Measurements from ENCODE around the gene ANKH. TPM values are rescaled to one million over a fixed set of nuclear protein-coding genes. Genes with fewer than 3 reads are reported as not detected.

The ANKH gene
- total RNA-seq, 4 donors from 2014 or later = 33.4 to 49.4 (median 38.0) TPM

- intact Hi-C loops (cut with DNase I) = no loop called here
- no peak for DNase-seq (ENCODE audit: extremely low spot score)
These were observed 103.7 kb downstream of the ANKH start for GRCh38 chr5:14767735-14768507.

GRCh38 chr5:14767053-14767452, 104.5 kb downstream of the ANKH start:
- Histone ChIP-seq H3K27me3 (no peaks in the 10 kb centered on the region), H3K27ac (replicated peaks in 1 of 4) (no peak overlapping the region), H3K9me3 (no peaks in the 10 kb centered on the region), H3K4me1 (peaks cover 0 to 7% (median 3%) of the 10 kb centered on the region in 4 donors), H3K4me3 (no peak overlapping the region), H3K36me3 (peaks cover 0 to 9% (median 3%) of the 10 kb centered on the region in 4 donors)
- DNase-seq (ENCODE audit: extremely low spot score) = no peak
- TF ChIP-seq CTCF (IDR thresholded peaks at IDR 0.05) = no peak
- TF ChIP-seq POLR2AphosphoS5 (IDR thresholded peaks at IDR 0.05) = no peak
- no peak for TF ChIP-seq EP300 (IDR thresholded peaks at IDR 0.05)
- TF ChIP-seq POLR2A (IDR thresholded peaks at IDR 0.05; ENCODE audit: low read depth) = no peak
- 87% methylated on average over 5 of the region's 5 CpGs for WGBS
- intact Hi-C loops (cut with DNase I) = no loop called here

More at GRCh38 chr5:14767735-14768507, 103.7 kb downstream of the ANKH start:
- Histone ChIP-seq H3K4me3 (no peak overlapping the region), H3K9me3 (no peaks in the 10 kb centered on the region), H3K27ac (replicated peaks in 1 of 4) (no peak overlapping the region), H3K4me1 (peaks cover 0 to 7% (median 2%) of the 10 kb centered on the region in 4 donors), H3K36me3 (peaks cover 0 to 9% (median 3%) of the 10 kb centered on the region in 4 donors), H3K27me3 (no peaks in the 10 kb centered on the region)
- 83% methylated on average over 8 of the region's 8 CpGs for WGBS
- TF ChIP-seq POLR2A (IDR thresholded peaks at IDR 0.05; ENCODE audit: low read depth) = no peak
- TF ChIP-seq CTCF (IDR thresholded peaks at IDR 0.05) = no peak
- TF ChIP-seq POLR2AphosphoS5 (IDR thresholded peaks at IDR 0.05) = no peak
- TF ChIP-seq EP300 (IDR thresholded peaks at IDR 0.05) = no peak

GRCh38 chr5:14766584-14766983, 105.0 kb downstream of the ANKH start:
- no peaks in the 10 kb centered on the region for H3K27me3 ChIP-seq
- peaks cover 0 to 9% (median 3%) of the 10 kb centered on the region in 4 donors for H3K36me3 ChIP-seq
- H3K27ac ChIP-seq (replicated peaks in 1 of 4) = no peak overlapping the region
- TF ChIP-seq EP300 (IDR thresholded peaks at IDR 0.05) = no peak
- TF ChIP-seq CTCF (IDR thresholded peaks at IDR 0.05) = no peak
- no peak for TF ChIP-seq POLR2A (IDR thresholded peaks at IDR 0.05; ENCODE audit: low read depth)
- TF ChIP-seq POLR2AphosphoS5 (IDR thresholded peaks at IDR 0.05) = no peak
- DNase-seq (ENCODE audit: extremely low spot score) = no peak
- 71% methylated on average over 1 of the region's 1 CpG for WGBS
- no peaks in the 10 kb centered on the region for H3K9me3 ChIP-seq
- intact Hi-C loops (cut with DNase I) = no loop called here
- peaks cover 0 to 7% (median 3%) of the 10 kb centered on the region in 4 donors for H3K4me1 ChIP-seq
- no peak overlapping the region for H3K4me3 ChIP-seq

GRCh38 chr5:14765587-14765986, 106.0 kb downstream of the ANKH start:
- H3K27me3 ChIP-seq = no peaks in the 10 kb centered on the region
- no peak overlapping the region for H3K27ac ChIP-seq (replicated peaks in 1 of 4)
- TF ChIP-seq POLR2AphosphoS5 (IDR thresholded peaks at IDR 0.05) (no peak), POLR2A (IDR thresholded peaks at IDR 0.05; ENCODE audit: low read depth) (no peak), CTCF (IDR thresholded peaks at IDR 0.05) (no peak), EP300 (IDR thresholded peaks at IDR 0.05) (no peak)
- intact Hi-C loops (cut with DNase I) = no loop called here
- DNase-seq (ENCODE audit: extremely low spot score) = no peak
- peaks cover 0 to 4% (median 0%) of the 10 kb centered on the region in 4 donors for H3K4me1 ChIP-seq
- H3K36me3 ChIP-seq = peaks cover 0 to 9% (median 3%) of the 10 kb centered on the region in 4 donors
- H3K9me3 ChIP-seq = no peaks in the 10 kb centered on the region
- 77% methylated on average over 3 of the region's 3 CpGs for WGBS
- no peak overlapping the region for H3K4me3 ChIP-seq
